Endothelial cell of umbilical vein (primary cell): Measurements from ENCODE around the gene PPM1H. TPM values are rescaled to one million over a fixed set of nuclear protein-coding genes. Genes with fewer than 3 reads are reported as not detected.

Source experiments
- BruUV-seq: library from RNA; stranded (reverse); fragments of 400-500 nt; replicated peaks from 2 replicates; lab custom pipeline; 2021; lab: Mats Ljungman, UMichigan
- CTCF ChIA-PET: fragments of 300-600, 350-600 bp; sonication (Branson Sonifier 250); formaldehyde crosslinking; loops from one replicate; lab custom pipeline; 2021; ENCODE audit warnings: antibody characterized with exemption, inconsistent platforms; lab: Charles Lee
- POLR2A ChIA-PET: fragments of 300-600, 350-600 bp; sonication (Branson Sonifier 250); formaldehyde crosslinking; loops from one replicate; lab custom pipeline; 2021; ENCODE audit warnings: antibody characterized with exemption, inconsistent platforms; lab: Charles Lee
- DNase-seq: peaks from one replicate; pipeline ENCODE4 v3.0.0-alpha.2; 2011; ENCODE audit warnings: low read depth, low spot score
- FAIRE-seq: peaks from 2 replicates; lab custom pipeline; 2011; peaks lifted over from hg19 to GRCh38; lab: Jason Lieb, UNC
- H2AFZ ChIP-seq: 2 replicates; pipeline ENCODE4 v1.6.0; 2012; ENCODE audit warnings: low read depth, low read length, control low read depth, inconsistent platforms
- H3K27ac ChIP-seq: 2 replicates; pipeline ENCODE4 v1.5.1; 2011; ENCODE audit warnings: low read depth, mild to moderate bottlenecking, control low read depth, low read length, moderate library complexity; ENCODE audit not compliant: insufficient read depth
- H3K27me3 ChIP-seq, 2 experiments: 2 replicates each; pipeline versions ENCODE4 v1.6.0 to v1.6.1; 2011; ENCODE audit warnings: low read length in 2 of 2, mixed read lengths in 1 of 2; ENCODE audit not compliant: control insufficient read depth in 2 of 2, insufficient read depth in 2 of 2
- H3K36me3 ChIP-seq, 2 experiments: 2 replicates in 1 of 2; 3 replicates in 1 of 2; pipeline ENCODE4 v1.5.1; 2011; ENCODE audit warnings: low read length in 2 of 2, mild to moderate bottlenecking in 1 of 2, moderate library complexity in 1 of 2; ENCODE audit not compliant: control insufficient read depth in 2 of 2, insufficient read depth in 2 of 2; ENCODE audit errors: extremely low read depth in 1 of 2
- H3K4me1 ChIP-seq: 3 replicates; pipeline ENCODE4 v1.5.1; 2011; ENCODE audit warnings: mild to moderate bottlenecking, low read length; ENCODE audit not compliant: control insufficient read depth, insufficient read depth; ENCODE audit errors: extremely low read depth
- H3K4me2 ChIP-seq: 2 replicates; pipeline ENCODE4 v1.6.1; 2011; ENCODE audit warnings: low read length, control low read depth, mixed read lengths; ENCODE audit not compliant: insufficient read depth
- H3K4me3 ChIP-seq, 3 experiments: fragments of 200-600 bp in 1 of 3; sonication (generic), shearing (Covaris generic) in 1 of 3; replicated peaks in 1 of 3; 2 replicates each; pipeline ENCODE4 v1.5.1; 2011 to 2016; ENCODE audit warnings: control low read depth in 3 of 3, low read length in 3 of 3, mild to moderate bottlenecking in 2 of 3, inconsistent platforms in 1 of 3, low read depth in 1 of 3, moderate library complexity in 1 of 3; ENCODE audit not compliant: insufficient read depth in 1 of 3
- H3K79me2 ChIP-seq: 2 replicates; pipeline ENCODE4 v1.6.0; 2012; ENCODE audit warnings: low read length, inconsistent platforms; ENCODE audit not compliant: control insufficient read depth, insufficient read depth
- H3K9ac ChIP-seq: replicated peaks from 2 replicates; pipeline ENCODE3; 2011; ENCODE audit warnings: low read length, control low read depth; ENCODE audit not compliant: insufficient read depth; ENCODE audit errors: extremely low read depth
- H3K9me1 ChIP-seq: replicated peaks from 3 replicates; pipeline ENCODE4 v1.6.0; 2011; ENCODE audit warnings: mild to moderate bottlenecking, low read length; ENCODE audit not compliant: control insufficient read depth, insufficient read depth; ENCODE audit errors: extremely low read depth
- H3K9me3 ChIP-seq: replicated peaks from 2 replicates; pipeline ENCODE4 v1.5.1; 2012; ENCODE audit warnings: low read length, inconsistent platforms; ENCODE audit not compliant: control insufficient read depth, insufficient read depth
- H4K20me1 ChIP-seq: replicated peaks from 2 replicates; pipeline ENCODE3; 2011; ENCODE audit warnings: mild to moderate bottlenecking, low read length; ENCODE audit not compliant: control insufficient read depth, insufficient read depth; ENCODE audit errors: extremely low read depth
- EZH2 ChIP-seq: IDR thresholded peaks from 2 replicates; pipeline ENCODE4 v1.6.1; 2012; ENCODE audit warnings: borderline replicate concordance, low read depth, mild to moderate bottlenecking, moderate library complexity, low read length, inconsistent platforms; ENCODE audit not compliant: severe bottlenecking
- FOS ChIP-seq: IDR thresholded peaks from 2 replicates; pipeline ENCODE4 v1.6.1; 2011; ENCODE audit warnings: mild to moderate bottlenecking, low read length, moderate library complexity, borderline replicate concordance; ENCODE audit not compliant: insufficient read depth
- GATA2 ChIP-seq: IDR thresholded peaks from 2 replicates; pipeline ENCODE4 v1.7.0; 2011; ENCODE audit warnings: low read depth, mild to moderate bottlenecking, moderate library complexity, mixed read lengths, low read length; ENCODE audit not compliant: insufficient read length, insufficient read depth
- JUN ChIP-seq: IDR thresholded peaks from 2 replicates; pipeline ENCODE4 v1.6.1; 2011; ENCODE audit warnings: borderline replicate concordance, low read depth; ENCODE audit not compliant: insufficient read length, insufficient read depth
- MYC ChIP-seq: IDR thresholded peaks from one replicate; pipeline ENCODE4 v1.6.1; 2011; ENCODE audit warnings: mild to moderate bottlenecking, low read depth, low read length
- POLR2A ChIP-seq: IDR thresholded peaks from 2 replicates; pipeline ENCODE4 v1.6.1; 2012; ENCODE audit warnings: low read depth, mild to moderate bottlenecking, control low read depth, low read length
- POLR2AphosphoS5 ChIP-seq: IDR thresholded peaks from 2 replicates; pipeline ENCODE4 v1.6.1; 2012; ENCODE audit warnings: low read depth, mild to moderate bottlenecking, control low read depth, low read length, moderate library complexity; ENCODE audit not compliant: insufficient read depth
- dilution Hi-C: fragments of 300-500 bp; cut with MboI; formaldehyde crosslinking; loops from one replicate; pipeline ENCODE4 v1.15.0; 2019; ENCODE audit warnings: low sequenced_read_pairs; ENCODE audit not compliant: extremely low pct_ligation_motif_present
- intact Hi-C: fragments of 100-400 bp; cut with micrococcal nuclease; formaldehyde crosslinking; loops from one replicate; pipeline ENCODE4 v1.10.0; 2022
- polyA plus RNA-seq, 4 experiments: library from polyadenylated mRNA; depleted of rRNA in 3 of 4; stranded (reverse) in 3 of 4; unstranded in 1 of 4; fragments of >200 nt; gene quantifications; 2 replicates each; pipeline versions ENCODE4 v1.2.1 to v1.2.3, GENCODE V29; 2011 to 2012; ENCODE audit warnings: missing spikeins in 1 of 4
- total RNA-seq: library from RNA; stranded (reverse); gene quantifications from 2 replicates; pipeline ENCODE4 v1.2.3, GENCODE V29; 2021
- TF ChIP-seq, protein P1 (sequence below), 2 donors: IDR thresholded peaks; 1 replicate in 1 of 2; 2 replicates in 1 of 2; pipeline ENCODE4 v1.5.1; 2011; ENCODE audit warnings: low read length in 2 of 2, mild to moderate bottlenecking in 2 of 2, moderate library complexity in 2 of 2, control low read depth in 1 of 2, inconsistent platforms in 1 of 2, low read depth in 1 of 2; ENCODE audit not compliant: insufficient read depth in 1 of 2; ENCODE audit errors: extremely low read depth in 1 of 2
- TF ChIP-seq, protein P2 (sequence below): IDR thresholded peaks from 2 replicates; pipeline ENCODE4 v1.6.1; 2011; ENCODE audit not compliant: insufficient read depth, insufficient read length

Gene PPM1H
- total and polyA plus RNA-seq, 2 donors (not counting 3 experiments of a cell fraction or from before 2014, with no cell fraction given), result 1.0 to 7.2 TPM

DNA sequence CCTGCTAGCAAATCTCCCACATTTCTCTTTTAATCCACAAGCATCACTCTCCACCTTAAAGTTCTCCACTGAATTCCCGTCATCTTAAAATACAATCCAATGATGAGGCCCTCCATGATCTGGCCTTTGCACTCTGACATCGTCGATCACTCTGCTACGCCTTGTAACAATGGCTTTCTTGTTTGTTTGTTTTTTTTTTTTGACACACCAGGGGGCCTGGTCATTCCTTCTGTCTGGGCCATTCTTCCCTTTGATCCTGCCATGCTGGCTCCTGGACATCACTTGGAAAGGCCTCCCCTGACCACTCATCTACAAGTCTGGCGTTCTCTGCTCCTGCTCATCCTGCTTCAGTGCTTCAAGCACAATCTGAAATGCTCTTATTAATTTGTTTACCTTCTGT lies 233.5 kb downstream of the PPM1H start:
- FAIRE-seq, result no peak
- Histone ChIP-seq H3K36me3 (no peaks in the 10 kb centered on the region), H3K4me2 (no peak overlapping the region), H3K9me3 (no peaks in the 10 kb centered on the region), H3K27me3 (no peaks in the 10 kb centered on the region), H3K9me1 (no peaks in the 10 kb centered on the region), H3K4me3 (no peak overlapping the region), H3K79me2 (no peaks in the 10 kb centered on the region), H3K4me1 (peaks cover 37% of the 10 kb centered on the region), H3K9ac (no peak overlapping the region), H2AFZ (no peak overlapping the region), H3K27ac (no peak overlapping the region), H4K20me1 (no peaks in the 10 kb centered on the region)
- ChIA-PET CTCF (interaction anchor here (1.5 kb wide), 1 partner anchor 93 kb away, joined by 3 read pairs; no protein-coding TSS in a partner anchor), POLR2A (no interaction called here)
- no peak for DNase-seq
- TF ChIP-seq, protein P1, sequence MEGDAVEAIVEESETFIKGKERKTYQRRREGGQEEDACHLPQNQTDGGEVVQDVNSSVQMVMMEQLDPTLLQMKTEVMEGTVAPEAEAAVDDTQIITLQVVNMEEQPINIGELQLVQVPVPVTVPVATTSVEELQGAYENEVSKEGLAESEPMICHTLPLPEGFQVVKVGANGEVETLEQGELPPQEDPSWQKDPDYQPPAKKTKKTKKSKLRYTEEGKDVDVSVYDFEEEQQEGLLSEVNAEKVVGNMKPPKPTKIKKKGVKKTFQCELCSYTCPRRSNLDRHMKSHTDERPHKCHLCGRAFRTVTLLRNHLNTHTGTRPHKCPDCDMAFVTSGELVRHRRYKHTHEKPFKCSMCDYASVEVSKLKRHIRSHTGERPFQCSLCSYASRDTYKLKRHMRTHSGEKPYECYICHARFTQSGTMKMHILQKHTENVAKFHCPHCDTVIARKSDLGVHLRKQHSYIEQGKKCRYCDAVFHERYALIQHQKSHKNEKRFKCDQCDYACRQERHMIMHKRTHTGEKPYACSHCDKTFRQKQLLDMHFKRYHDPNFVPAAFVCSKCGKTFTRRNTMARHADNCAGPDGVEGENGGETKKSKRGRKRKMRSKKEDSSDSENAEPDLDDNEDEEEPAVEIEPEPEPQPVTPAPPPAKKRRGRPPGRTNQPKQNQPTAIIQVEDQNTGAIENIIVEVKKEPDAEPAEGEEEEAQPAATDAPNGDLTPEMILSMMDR (IDR thresholded peaks at IDR 0.05; ENCODE audit: extremely low read depth in 1 of 2, insufficient read depth in 1 of 2, low read depth in 1 of 2, low read length in 2 of 2), result no peak
- TF ChIP-seq POLR2AphosphoS5, result no peak
- TF ChIP-seq EZH2, result no peak
- TF ChIP-seq GATA2, result no peak
- no peak for TF ChIP-seq POLR2A
- no peak for TF ChIP-seq FOS
- TF ChIP-seq, protein P2, sequence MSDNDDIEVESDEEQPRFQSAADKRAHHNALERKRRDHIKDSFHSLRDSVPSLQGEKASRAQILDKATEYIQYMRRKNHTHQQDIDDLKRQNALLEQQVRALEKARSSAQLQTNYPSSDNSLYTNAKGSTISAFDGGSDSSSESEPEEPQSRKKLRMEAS, result no peak
- no peak for TF ChIP-seq MYC
- no peak for TF ChIP-seq JUN
- intact Hi-C loops, result no loop called here
- dilution Hi-C loops, result no loop called here
- BruUV-seq, result no TSS peak
